Tibial nerve (tissue), 4 donors: ENCODE results near the gene BCL2A1.

Source experiments
- CTCF ChIP-seq, 5 experiments: fragments of 200-600 bp in 3 of 5; fragments of 450-650 bp in 2 of 5; sonication (generic) in 3 of 5; IDR thresholded peaks; one replicate each; pipeline ENCODE4 v1.5.1; 2016 to 2019; ENCODE audit warnings: antibody characterized with exemption in 5 of 5, mild to moderate bottlenecking in 3 of 5, moderate library complexity in 2 of 5
- EP300 ChIP-seq, 2 donors: sonication (generic); formaldehyde crosslinking; IDR thresholded peaks; one replicate each; pipeline ENCODE4 v1.6.1; 2017; ENCODE audit warnings: antibody characterized with exemption in 2 of 2, mild to moderate bottlenecking in 1 of 2
- POLR2A ChIP-seq, 2 donors: fragments of 450-650 bp; IDR thresholded peaks; one replicate each; pipeline ENCODE4 v1.6.1; 2017; ENCODE audit warnings: antibody characterized with exemption in 2 of 2, mild to moderate bottlenecking in 2 of 2, moderate library complexity in 2 of 2

GRCh38 chr15:79964232-79964805, 6.7 kb downstream of the BCL2A1 start:
- no peak for TF ChIP-seq POLR2A (IDR thresholded peaks at IDR 0.05)
- no peak for TF ChIP-seq EP300 (IDR thresholded peaks at IDR 0.05)
- no peak for TF ChIP-seq CTCF (IDR thresholded peaks at IDR 0.05)
